Measurements from ENCODE around the gene SRI.
A peak's percentile ranks its signal among the peaks of the same experiment; 100 is the strongest.

Gene SRI

DNA sequence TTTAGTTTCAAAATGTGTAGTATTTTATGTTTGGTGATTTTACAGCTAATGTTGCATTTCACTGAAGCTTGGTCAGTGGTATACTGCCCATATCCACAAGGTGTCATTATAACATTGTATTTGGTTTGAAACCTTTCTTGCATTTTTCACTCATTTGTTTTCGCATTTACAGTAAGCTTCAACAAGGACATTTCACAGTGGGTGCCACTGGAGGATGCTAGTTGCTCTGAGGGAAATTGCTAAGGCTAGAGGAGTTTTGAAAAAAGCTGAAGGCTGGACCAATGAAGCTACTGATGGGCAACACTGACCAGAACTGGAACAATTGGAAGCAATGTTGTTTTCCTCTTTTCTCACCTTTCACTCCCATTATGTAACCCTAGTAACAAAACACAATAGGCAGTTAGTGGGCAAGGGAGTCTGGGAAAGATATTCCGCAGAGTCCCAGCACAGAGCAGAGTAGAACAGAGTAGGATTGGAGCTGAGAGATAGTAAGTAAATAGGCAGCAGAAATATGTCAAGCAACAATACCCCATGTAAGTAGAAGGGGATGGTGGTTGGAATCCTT is 23.6 kb upstream of the SRI start:
- DNase-seq (ENCODE audit: low spot score) = peak; percentile 32
- TF ChIP-seq, protein P1, sequence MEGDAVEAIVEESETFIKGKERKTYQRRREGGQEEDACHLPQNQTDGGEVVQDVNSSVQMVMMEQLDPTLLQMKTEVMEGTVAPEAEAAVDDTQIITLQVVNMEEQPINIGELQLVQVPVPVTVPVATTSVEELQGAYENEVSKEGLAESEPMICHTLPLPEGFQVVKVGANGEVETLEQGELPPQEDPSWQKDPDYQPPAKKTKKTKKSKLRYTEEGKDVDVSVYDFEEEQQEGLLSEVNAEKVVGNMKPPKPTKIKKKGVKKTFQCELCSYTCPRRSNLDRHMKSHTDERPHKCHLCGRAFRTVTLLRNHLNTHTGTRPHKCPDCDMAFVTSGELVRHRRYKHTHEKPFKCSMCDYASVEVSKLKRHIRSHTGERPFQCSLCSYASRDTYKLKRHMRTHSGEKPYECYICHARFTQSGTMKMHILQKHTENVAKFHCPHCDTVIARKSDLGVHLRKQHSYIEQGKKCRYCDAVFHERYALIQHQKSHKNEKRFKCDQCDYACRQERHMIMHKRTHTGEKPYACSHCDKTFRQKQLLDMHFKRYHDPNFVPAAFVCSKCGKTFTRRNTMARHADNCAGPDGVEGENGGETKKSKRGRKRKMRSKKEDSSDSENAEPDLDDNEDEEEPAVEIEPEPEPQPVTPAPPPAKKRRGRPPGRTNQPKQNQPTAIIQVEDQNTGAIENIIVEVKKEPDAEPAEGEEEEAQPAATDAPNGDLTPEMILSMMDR (IDR thresholded peaks at IDR 0.05; ENCODE audit: extremely low read depth, missing control alignments) = peak; percentile 21

GRCh38 chr7:88239852-88240251 is 20.0 kb upstream of the SRI start:
- TF ChIP-seq, protein P1 (IDR thresholded peaks at IDR 0.05; ENCODE audit: extremely low read depth, missing control alignments) = no peak
- DNase-seq (ENCODE audit: low spot score) = no peak

GRCh38 chr7:88233828-88234227 is 14.0 kb upstream of the SRI start:
- TF ChIP-seq, protein P1 (IDR thresholded peaks at IDR 0.05; ENCODE audit: extremely low read depth, missing control alignments) = no peak
- DNase-seq (ENCODE audit: low spot score) = no peak

GRCh38 chr7:88230646-88231045 is 10.8 kb upstream of the SRI start:
- TF ChIP-seq, protein P1 (IDR thresholded peaks at IDR 0.05; ENCODE audit: extremely low read depth, missing control alignments) = no peak
- no peak for DNase-seq (ENCODE audit: low spot score)

GRCh38 chr7:88229302-88229995 is 9.6 kb upstream of the SRI start:
- no peak for DNase-seq (ENCODE audit: low spot score)
- TF ChIP-seq, protein P1 (IDR thresholded peaks at IDR 0.05; ENCODE audit: extremely low read depth, missing control alignments) = no peak

GRCh38 chr7:88226886-88227516 is 7.2 kb upstream of the SRI start:
- no peak for DNase-seq (ENCODE audit: low spot score)
- TF ChIP-seq, protein P1 (IDR thresholded peaks at IDR 0.05; ENCODE audit: extremely low read depth, missing control alignments) = no peak

DNA sequence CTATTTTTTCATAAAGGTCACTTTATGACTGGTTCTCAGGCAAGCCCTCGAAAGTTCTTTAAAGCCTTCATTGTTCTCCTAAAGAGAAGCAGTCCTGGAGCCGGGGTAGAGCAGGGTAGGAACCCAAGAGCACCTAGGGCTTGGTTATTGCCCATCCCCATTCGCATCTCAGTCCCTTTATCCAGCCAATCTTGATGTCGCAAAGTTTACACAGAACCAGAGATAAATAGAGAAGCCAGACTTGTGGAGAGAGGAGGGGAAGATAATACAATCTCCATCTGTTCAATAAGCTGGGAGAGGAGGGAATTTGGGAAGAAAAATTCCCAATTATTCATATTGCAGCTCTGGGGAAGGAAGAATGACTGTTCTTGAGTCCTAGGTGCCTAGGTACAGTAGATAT is 6.4 kb upstream of the SRI start:
- DNase-seq (ENCODE audit: low spot score) = no peak
- TF ChIP-seq, protein P1 (IDR thresholded peaks at IDR 0.05; ENCODE audit: extremely low read depth, missing control alignments) = no peak
